Loucy (cell line): ENCODE results near the gene MRAP2.

ENCODE experiments used
- CTCF ChIP-seq: fragments of 200-600 bp; sonication (generic); conservative IDR thresholded peaks from 2 replicates; pipeline ENCODE4 v1.5.1; 2014; ENCODE audit warnings: mild to moderate bottlenecking, antibody characterized with exemption, low read length
- EZH2phosphoT487 ChIP-seq: fragments of 200-600 bp; IDR thresholded peaks from 2 replicates; pipeline ENCODE4 v1.6.1; 2018; ENCODE audit warnings: antibody characterized with exemption, mild to moderate bottlenecking, moderate library complexity, borderline replicate concordance

DNA sequence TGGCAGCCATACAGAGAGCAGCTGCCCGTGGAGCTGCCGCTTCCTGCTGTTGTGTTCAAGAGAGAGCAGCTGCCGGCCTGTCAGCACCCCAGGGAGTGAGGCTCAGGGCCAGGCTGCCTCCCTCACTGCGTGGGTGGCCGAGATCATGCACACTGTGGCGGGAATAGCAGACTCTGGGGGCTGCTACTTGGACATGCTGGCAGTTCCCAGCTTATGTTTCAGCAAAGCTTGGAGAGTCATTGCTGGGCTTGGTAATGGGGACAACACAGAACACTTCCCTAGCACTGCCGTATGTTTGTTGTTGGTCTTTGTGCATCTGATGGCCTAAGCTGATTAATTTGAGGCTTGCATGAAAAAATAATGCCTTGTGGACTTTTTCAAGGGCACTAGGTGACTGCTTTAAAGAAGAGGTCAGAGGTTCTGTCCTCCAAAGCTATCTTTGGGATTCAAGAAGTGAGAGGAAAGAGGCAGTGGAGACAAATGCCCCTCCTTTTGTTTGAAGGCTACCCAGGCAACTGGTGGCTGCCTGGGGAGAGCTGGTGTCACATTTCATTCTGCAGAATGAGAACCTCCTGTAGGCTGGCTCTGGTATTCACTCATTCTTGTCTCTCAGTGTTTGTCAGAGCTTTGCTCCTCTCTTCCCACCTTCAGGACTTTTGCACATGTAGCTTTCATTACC is 18.8 kb downstream of the MRAP2 start:
- no peak for TF ChIP-seq CTCF
- no peak for TF ChIP-seq EZH2phosphoT487
